Measurements from ENCODE around the gene PLEKHA4.

The PLEKHA4 gene

GRCh38 chr19:48874303-48875135 is 6.1 kb upstream of the PLEKHA4 start:
- no peak for TF ChIP-seq CTCF (IDR thresholded peaks at IDR 0.05)

GRCh38 chr19:48873476-48874302 is 5.3 kb upstream of the PLEKHA4 start:
- no peak for TF ChIP-seq CTCF (IDR thresholded peaks at IDR 0.05)

GRCh38 chr19:48872884-48873475 is 4.6 kb upstream of the PLEKHA4 start:
- no peak for TF ChIP-seq CTCF (IDR thresholded peaks at IDR 0.05)

GRCh38 chr19:48872182-48872883 is 3.9 kb upstream of the PLEKHA4 start, which contains the start of gene PPP1R15A:
Gene PPP1R15A, plus strand, starts transcription at chr19:48872421. Its CDS starts 813 bp downstream, at chr19:48873234.
- TF ChIP-seq CTCF (IDR thresholded peaks at IDR 0.05), result no peak

- TF ChIP-seq CTCF (IDR thresholded peaks at IDR 0.05), result no peak
Measured at GRCh38 chr19:48870048-48870447, 1.6 kb upstream of the PLEKHA4 start.

GRCh38 chr19:48867746-48868113 is 687 bp downstream of the PLEKHA4 start:
- TF ChIP-seq CTCF (IDR thresholded peaks at IDR 0.05), result no peak

All from LNCAP (cell line).